Measurements from ENCODE around the gene LRRIQ1.

DNA sequence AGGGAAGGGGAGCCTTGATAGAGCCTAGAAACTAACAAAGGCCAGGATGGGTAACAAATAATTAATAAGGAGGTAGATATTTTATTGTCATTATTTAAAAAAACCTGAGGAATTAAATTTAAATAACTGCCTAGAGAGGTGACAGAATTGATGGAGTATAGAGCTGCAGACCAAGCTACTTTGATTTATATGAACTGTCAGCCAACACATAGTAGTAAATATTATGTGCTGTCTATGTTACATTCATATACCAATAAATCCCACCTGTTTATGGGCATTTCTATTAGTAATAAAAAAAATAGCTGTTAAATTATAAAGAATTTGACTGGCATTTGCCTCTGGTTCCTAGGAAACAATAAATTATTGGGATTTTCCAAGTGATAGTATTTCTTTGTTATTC lies 37.8 kb upstream of the LRRIQ1 start:
- no peak for TF ChIP-seq GATA4 (IDR thresholded peaks at IDR 0.05; ENCODE audit: borderline replicate concordance, low read depth)
- no peak for TF ChIP-seq ZNF451 (CRISPR knock-in tag; IDR thresholded peaks at IDR 0.05)
- TF ChIP-seq ZNF703 (CRISPR knock-in tag; IDR thresholded peaks at IDR 0.05; ENCODE audit: borderline replicate concordance) = no peak
- TF ChIP-seq, protein P1, sequence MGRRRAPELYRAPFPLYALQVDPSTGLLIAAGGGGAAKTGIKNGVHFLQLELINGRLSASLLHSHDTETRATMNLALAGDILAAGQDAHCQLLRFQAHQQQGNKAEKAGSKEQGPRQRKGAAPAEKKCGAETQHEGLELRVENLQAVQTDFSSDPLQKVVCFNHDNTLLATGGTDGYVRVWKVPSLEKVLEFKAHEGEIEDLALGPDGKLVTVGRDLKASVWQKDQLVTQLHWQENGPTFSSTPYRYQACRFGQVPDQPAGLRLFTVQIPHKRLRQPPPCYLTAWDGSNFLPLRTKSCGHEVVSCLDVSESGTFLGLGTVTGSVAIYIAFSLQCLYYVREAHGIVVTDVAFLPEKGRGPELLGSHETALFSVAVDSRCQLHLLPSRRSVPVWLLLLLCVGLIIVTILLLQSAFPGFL (CRISPR knock-in tag; IDR thresholded peaks at IDR 0.05) = no peak
- TF ChIP-seq POLR2A (IDR thresholded peaks at IDR 0.05; ENCODE audit: insufficient read depth in 1 of 2, low read depth in 2 of 2, low read length in 2 of 2) = no peak
- TF ChIP-seq, protein P2, sequence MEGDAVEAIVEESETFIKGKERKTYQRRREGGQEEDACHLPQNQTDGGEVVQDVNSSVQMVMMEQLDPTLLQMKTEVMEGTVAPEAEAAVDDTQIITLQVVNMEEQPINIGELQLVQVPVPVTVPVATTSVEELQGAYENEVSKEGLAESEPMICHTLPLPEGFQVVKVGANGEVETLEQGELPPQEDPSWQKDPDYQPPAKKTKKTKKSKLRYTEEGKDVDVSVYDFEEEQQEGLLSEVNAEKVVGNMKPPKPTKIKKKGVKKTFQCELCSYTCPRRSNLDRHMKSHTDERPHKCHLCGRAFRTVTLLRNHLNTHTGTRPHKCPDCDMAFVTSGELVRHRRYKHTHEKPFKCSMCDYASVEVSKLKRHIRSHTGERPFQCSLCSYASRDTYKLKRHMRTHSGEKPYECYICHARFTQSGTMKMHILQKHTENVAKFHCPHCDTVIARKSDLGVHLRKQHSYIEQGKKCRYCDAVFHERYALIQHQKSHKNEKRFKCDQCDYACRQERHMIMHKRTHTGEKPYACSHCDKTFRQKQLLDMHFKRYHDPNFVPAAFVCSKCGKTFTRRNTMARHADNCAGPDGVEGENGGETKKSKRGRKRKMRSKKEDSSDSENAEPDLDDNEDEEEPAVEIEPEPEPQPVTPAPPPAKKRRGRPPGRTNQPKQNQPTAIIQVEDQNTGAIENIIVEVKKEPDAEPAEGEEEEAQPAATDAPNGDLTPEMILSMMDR (CRISPR knock-in tag; IDR thresholded peaks at IDR 0.05) = no peak
- no peak for TF ChIP-seq BHLHE40 (IDR thresholded peaks at IDR 0.05; ENCODE audit: low read length)
- TF ChIP-seq ZNF557 (CRISPR knock-in tag; IDR thresholded peaks at IDR 0.05) = no peak
- TF ChIP-seq ZNF496 (CRISPR knock-in tag; IDR thresholded peaks at IDR 0.05; ENCODE audit: insufficient replicate concordance) = no peak
- TF ChIP-seq CEBPB (IDR thresholded peaks at IDR 0.05; ENCODE audit: borderline replicate concordance, low read depth, low read length) = no peak
- TF ChIP-seq, protein P3, sequence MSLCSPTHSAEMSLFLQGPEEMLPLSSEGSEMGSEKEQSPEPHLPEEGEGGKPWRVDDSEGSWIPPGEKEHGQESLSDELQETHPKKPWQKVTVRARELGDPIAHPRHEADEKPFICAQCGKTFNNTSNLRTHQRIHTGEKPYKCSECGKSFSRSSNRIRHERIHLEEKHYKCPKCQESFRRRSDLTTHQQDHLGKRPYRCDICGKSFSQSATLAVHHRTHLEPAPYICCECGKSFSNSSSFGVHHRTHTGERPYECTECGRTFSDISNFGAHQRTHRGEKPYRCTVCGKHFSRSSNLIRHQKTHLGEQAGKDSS (CRISPR knock-in tag; IDR thresholded peaks at IDR 0.05; ENCODE audit: borderline replicate concordance, low read depth) = no peak
- TF ChIP-seq, protein P4, sequence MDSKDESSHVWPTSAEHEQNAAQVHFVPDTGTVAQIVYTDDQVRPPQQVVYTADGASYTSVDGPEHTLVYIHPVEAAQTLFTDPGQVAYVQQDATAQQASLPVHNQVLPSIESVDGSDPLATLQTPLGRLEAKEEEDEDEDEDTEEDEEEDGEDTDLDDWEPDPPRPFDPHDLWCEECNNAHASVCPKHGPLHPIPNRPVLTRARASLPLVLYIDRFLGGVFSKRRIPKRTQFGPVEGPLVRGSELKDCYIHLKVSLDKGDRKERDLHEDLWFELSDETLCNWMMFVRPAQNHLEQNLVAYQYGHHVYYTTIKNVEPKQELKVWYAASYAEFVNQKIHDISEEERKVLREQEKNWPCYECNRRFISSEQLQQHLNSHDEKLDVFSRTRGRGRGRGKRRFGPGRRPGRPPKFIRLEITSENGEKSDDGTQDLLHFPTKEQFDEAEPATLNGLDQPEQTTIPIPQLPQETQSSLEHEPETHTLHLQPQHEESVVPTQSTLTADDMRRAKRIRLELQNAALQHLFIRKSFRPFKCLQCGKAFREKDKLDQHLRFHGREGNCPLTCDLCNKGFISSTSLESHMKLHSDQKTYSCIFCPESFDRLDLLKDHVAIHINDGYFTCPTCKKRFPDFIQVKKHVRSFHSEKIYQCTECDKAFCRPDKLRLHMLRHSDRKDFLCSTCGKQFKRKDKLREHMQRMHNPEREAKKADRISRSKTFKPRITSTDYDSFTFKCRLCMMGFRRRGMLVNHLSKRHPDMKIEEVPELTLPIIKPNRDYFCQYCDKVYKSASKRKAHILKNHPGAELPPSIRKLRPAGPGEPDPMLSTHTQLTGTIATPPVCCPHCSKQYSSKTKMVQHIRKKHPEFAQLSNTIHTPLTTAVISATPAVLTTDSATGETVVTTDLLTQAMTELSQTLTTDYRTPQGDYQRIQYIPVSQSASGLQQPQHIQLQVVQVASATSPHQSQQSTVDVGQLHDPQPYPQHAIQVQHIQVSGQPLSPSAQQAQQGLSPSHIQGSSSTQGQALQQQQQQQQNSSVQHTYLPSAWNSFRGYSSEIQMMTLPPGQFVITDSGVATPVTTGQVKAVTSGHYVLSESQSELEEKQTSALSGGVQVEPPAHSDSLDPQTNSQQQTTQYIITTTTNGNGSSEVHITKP (CRISPR knock-in tag; IDR thresholded peaks at IDR 0.05; ENCODE audit: low read depth) = no peak
- no peak for TF ChIP-seq CREB1 (IDR thresholded peaks at IDR 0.05)
- no peak for TF ChIP-seq CREB1 (CRISPR knock-in tag; IDR thresholded peaks at IDR 0.05)
